ENCODE measurements around the gene ARMH4.
"Not testable (repeated sequence)": the region's sequence is repeated elsewhere in the genome, so short reads cannot be mapped to it uniquely, and the experiment has no call there.

The ARMH4 gene

DNA sequence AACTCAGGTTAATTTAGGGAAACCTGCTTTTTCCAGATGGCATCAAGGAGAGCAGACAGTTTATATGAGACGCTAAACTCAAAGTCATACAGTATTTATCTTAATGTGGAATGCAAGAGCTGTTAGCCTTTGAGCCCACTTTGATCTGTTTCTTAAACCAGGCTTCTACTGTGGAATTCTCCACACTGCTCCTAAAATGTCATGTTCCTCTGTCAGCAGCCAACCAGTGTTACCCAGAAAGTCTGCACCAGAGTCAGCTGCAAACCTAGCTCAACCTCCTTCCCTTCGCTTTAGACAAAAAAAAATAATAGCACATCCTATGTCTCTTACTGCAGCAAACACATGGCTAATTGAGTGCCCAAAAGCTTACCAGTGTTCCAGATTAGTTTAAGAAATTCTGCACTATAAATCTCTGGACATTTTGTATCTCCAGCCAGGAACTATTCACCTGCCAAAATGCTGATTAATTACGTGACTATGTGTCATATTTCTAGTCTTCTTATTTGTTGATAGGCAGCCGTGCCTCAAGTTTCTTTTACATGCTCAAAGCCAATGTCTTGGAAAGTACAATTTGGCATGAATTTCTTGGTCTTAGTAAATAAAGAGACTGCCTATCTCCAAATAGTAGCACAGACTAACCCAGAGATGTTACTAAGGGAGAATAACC is 21.8 kb downstream of the ARMH4 start:
- TF ChIP-seq TAF1 (IDR thresholded peaks at IDR 0.05; ENCODE audit: low read depth, low read length) (no peak), POLR2A (IDR thresholded peaks at IDR 0.05; ENCODE audit: low read depth, low read length) (no peak), POU2F2 (IDR thresholded peaks at IDR 0.05; ENCODE audit: low read depth, low read length) (no peak), POLR2AphosphoS5 (IDR thresholded peaks at IDR 0.05; ENCODE audit: low read depth, low read length) (no peak), SPI1 (IDR thresholded peaks at IDR 0.05; ENCODE audit: low read depth, low read length) (no peak), PAX5 (IDR thresholded peaks at IDR 0.05; ENCODE audit: insufficient read depth, low read length, severe bottlenecking) (no peak)
- no peak for DNase-seq (ENCODE audit: insufficient read length, low spot score)
- no peak for FAIRE-seq

DNA sequence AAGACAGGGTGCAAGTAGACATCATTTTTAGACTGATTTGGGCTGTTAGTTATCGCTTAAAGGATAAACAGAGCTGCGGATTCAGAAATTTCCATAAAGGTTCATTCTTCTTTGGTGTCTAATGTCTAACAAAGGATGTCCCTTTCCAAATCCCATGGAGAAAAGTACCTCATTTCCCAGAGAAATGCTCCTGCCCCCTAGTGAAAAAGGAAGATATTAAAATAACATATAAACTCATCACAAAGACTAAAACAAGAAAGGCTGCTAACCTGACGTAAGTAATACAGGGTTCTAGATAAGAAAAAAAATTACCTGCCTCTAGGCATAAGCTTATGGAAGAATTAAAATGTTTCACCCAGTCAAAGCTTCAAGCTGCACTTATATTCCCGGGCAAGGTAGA is 22.8 kb downstream of the ARMH4 start:
- FAIRE-seq, result no peak
- TF ChIP-seq PAX5 (IDR thresholded peaks at IDR 0.05; ENCODE audit: insufficient read depth, low read length, severe bottlenecking) (no peak), SPI1 (IDR thresholded peaks at IDR 0.05; ENCODE audit: low read depth, low read length) (no peak), POLR2AphosphoS5 (IDR thresholded peaks at IDR 0.05; ENCODE audit: low read depth, low read length) (no peak), POLR2A (IDR thresholded peaks at IDR 0.05; ENCODE audit: low read depth, low read length) (no peak), TAF1 (IDR thresholded peaks at IDR 0.05; ENCODE audit: low read depth, low read length) (no peak), POU2F2 (IDR thresholded peaks at IDR 0.05; ENCODE audit: low read depth, low read length) (no peak)
- no peak for DNase-seq (ENCODE audit: insufficient read length, low spot score)

DNA sequence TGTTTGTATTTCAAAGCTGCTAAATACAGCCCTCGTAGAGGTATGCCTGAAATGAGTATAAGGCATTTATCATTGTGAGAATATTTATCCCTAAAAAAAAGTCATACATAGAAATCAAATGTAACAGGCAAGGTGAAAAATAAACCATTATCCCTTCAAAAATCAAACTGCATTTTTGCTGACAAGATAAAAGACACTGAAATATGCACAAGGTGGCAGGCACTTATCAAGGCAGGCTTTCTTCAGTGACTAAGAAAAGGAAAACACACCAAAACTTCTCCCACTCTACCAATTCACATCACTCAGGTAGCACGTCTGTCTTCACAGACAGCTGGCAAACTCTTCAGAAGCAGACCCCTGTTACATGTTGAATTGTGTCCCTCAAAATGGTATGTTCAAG is 23.6 kb downstream of the ARMH4 start:
- DNase-seq (ENCODE audit: insufficient read length, low spot score) (no peak), FAIRE-seq (no peak)
- TF ChIP-seq POU2F2 (IDR thresholded peaks at IDR 0.05; ENCODE audit: low read depth, low read length) (no peak), SPI1 (IDR thresholded peaks at IDR 0.05; ENCODE audit: low read depth, low read length) (no peak), TAF1 (IDR thresholded peaks at IDR 0.05; ENCODE audit: low read depth, low read length) (no peak), POLR2AphosphoS5 (IDR thresholded peaks at IDR 0.05; ENCODE audit: low read depth, low read length) (no peak), POLR2A (IDR thresholded peaks at IDR 0.05; ENCODE audit: low read depth, low read length) (no peak), PAX5 (IDR thresholded peaks at IDR 0.05; ENCODE audit: insufficient read depth, low read length, severe bottlenecking) (no peak)

DNA sequence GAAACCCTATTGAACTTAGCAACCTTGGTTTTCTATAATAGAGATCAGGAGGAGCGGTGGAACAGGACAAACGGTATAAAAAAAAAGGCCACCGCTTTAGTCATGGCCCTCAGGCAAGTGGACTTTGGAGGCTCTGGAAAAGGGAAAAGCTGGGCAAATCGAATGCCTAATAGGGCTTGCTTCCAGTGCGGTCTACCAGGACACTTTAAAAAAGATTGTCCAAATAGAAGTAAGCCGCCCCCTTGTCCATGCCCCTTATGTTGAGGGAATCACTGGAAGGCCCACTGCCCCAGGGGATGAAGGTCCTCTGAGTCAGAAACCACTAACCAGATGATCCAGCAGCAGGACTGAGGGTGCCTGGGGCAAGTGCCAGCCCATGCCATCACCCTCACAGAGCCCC is 29.5 kb downstream of the ARMH4 start:
- FAIRE-seq; DNase-seq (ENCODE audit: insufficient read length, low spot score): not testable (repeated sequence)

DNA sequence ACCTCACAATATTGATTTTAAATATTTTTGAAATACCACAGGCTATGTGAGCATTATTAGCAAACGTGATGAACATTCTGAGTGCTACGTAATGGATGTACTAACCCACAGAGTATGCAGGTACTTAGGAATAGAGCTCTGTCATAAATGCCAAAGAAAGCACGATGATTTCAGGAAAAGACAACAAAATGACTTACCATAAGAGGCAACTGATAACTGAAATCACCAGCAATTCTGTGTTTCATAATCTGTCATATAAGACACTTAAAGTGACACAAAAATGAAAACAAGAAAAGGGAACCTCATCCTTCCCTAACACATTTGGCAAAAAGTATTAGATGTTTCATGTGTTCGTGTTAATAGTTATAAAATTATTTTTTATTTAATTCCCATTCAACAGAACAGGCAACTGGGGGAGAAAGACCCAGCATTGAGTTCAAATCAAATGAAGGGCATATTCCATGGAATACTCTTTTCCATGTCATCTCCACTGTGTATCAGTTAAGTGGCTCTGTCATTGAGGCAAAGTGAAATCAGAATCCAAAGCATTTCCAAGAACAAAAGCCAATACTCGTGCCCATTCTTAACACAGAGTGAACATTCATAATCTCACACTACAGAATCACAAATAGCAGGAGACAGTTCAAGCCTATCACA is 30.4 kb downstream of the ARMH4 start:
- FAIRE-seq (no peak), DNase-seq (ENCODE audit: insufficient read length, low spot score) (no peak)
- no peak for TF ChIP-seq POLR2AphosphoS5 (IDR thresholded peaks at IDR 0.05; ENCODE audit: low read depth, low read length)
- TF ChIP-seq POU2F2 (IDR thresholded peaks at IDR 0.05; ENCODE audit: low read depth, low read length), result no peak
- no peak for TF ChIP-seq PAX5 (IDR thresholded peaks at IDR 0.05; ENCODE audit: insufficient read depth, low read length, severe bottlenecking)
- TF ChIP-seq SPI1 (IDR thresholded peaks at IDR 0.05; ENCODE audit: low read depth, low read length), result no peak
- TF ChIP-seq POLR2A (IDR thresholded peaks at IDR 0.05; ENCODE audit: low read depth, low read length), result no peak
- no peak for TF ChIP-seq TAF1 (IDR thresholded peaks at IDR 0.05; ENCODE audit: low read depth, low read length)

DNA sequence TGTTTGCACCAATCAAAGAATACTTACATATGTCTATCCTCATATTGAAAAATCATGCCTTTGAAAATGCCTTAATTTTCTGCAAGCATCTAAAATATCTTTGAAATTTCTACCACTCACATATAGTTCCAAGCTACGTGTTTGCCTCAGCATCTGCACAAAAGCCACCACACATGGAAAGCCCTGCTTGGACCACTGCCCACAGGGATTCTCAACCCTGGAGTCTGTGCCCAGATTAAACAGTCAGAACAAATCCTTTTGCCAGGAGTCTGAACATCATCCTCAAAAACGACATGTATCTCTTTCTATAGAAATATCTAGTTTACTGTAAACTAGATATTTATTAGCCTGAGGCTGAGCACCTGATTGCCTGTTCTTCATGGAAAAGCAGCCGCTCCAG is 32.6 kb downstream of the ARMH4 start:
- TF ChIP-seq POLR2A (IDR thresholded peaks at IDR 0.05; ENCODE audit: low read depth, low read length) (no peak), PAX5 (IDR thresholded peaks at IDR 0.05; ENCODE audit: insufficient read depth, low read length, severe bottlenecking) (no peak), POLR2AphosphoS5 (IDR thresholded peaks at IDR 0.05; ENCODE audit: low read depth, low read length) (no peak), POU2F2 (IDR thresholded peaks at IDR 0.05; ENCODE audit: low read depth, low read length) (no peak), TAF1 (IDR thresholded peaks at IDR 0.05; ENCODE audit: low read depth, low read length) (no peak)
- DNase-seq (ENCODE audit: insufficient read length, low spot score) (no peak), FAIRE-seq (no peak)

DNA sequence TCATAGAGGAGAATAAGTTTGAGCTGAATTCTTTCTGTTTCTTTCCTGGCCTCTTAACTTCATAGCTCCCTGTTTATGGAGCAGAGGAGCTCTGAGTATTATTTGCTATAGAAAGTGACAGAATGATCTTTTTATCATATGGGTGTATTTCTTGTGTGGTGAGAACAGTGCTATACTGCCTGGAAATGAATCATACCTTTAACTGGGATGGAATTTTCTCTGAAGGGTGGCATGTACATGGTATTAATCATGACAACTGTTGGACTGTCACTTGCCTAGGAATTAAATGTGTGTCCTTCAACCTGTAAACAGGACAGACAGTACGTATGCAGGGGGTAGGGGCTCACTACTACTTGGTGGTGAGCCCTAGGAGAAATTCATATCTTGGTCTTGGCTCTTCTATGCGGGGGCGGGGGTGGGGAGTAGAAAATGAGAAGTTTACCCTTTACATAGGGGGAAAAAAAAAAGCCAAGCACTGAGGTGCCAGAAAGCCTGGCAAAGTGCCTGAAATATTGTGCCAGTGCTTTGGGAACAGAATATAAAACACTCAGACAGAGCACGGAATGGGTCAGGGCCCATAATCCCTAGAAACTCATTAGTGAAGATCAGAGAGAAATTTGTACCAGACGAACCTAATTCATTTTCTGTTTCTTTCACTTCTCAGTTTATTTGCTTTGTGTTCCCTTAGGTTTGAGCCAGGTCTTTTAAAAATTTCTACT is 33.8 kb downstream of the ARMH4 start:
- FAIRE-seq (no peak), DNase-seq (ENCODE audit: insufficient read length, low spot score) (no peak)
- TF ChIP-seq POU2F2 (IDR thresholded peaks at IDR 0.05; ENCODE audit: low read depth, low read length) (no peak), SPI1 (IDR thresholded peaks at IDR 0.05; ENCODE audit: low read depth, low read length) (no peak), POLR2A (IDR thresholded peaks at IDR 0.05; ENCODE audit: low read depth, low read length) (no peak), POLR2AphosphoS5 (IDR thresholded peaks at IDR 0.05; ENCODE audit: low read depth, low read length) (no peak), PAX5 (IDR thresholded peaks at IDR 0.05; ENCODE audit: insufficient read depth, low read length, severe bottlenecking) (no peak), TAF1 (IDR thresholded peaks at IDR 0.05; ENCODE audit: low read depth, low read length) (no peak)

DNA sequence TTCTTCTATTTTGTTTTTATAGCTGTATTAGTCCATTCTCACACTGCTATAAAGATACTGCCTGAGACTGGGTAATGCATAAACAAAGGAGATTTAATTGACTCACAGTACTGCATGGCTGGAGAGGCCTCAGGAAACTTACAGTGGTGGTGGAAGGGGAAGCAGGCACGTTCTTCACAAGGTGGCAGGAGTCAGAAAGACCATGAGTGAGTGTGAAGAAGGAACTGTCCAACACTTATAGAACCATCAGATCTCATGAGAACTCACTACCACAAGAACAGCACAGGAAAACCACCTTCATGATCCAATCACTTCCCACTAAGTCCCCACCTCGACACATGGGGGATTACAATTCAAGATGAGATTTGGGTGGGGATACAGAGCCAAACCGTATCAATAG is 42.3 kb downstream of the ARMH4 start:
- TF ChIP-seq POU2F2 (IDR thresholded peaks at IDR 0.05; ENCODE audit: low read depth, low read length), result no peak
- TF ChIP-seq SPI1 (IDR thresholded peaks at IDR 0.05; ENCODE audit: low read depth, low read length), result no peak
- no peak for DNase-seq (ENCODE audit: insufficient read length, low spot score)
- FAIRE-seq, result no peak

DNA sequence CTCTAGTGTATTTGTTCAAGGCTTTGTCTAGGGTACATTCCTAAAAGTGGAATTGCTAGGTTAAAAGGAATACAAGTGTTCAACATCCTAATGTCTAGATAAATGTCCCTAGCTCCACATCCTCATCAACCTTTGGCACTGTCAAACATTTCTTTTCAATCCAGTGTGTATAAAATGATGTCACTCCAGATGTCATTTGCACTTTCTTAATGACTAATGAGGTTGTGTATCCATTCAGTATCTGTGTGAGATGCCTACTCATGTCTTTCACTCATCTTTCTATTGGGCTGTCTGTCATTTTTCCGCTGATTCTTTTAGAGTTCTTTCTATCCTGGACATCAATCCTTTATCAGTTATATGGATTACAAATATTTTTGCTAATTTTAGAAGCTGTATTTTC is 43.3 kb downstream of the ARMH4 start:
- no peak for DNase-seq (ENCODE audit: insufficient read length, low spot score)
- no peak for TF ChIP-seq POLR2AphosphoS5 (IDR thresholded peaks at IDR 0.05; ENCODE audit: low read depth, low read length)
- no peak for TF ChIP-seq POU2F2 (IDR thresholded peaks at IDR 0.05; ENCODE audit: low read depth, low read length)
- TF ChIP-seq TAF1 (IDR thresholded peaks at IDR 0.05; ENCODE audit: low read depth, low read length), result no peak
- no peak for TF ChIP-seq POLR2A (IDR thresholded peaks at IDR 0.05; ENCODE audit: low read depth, low read length)
- TF ChIP-seq PAX5 (IDR thresholded peaks at IDR 0.05; ENCODE audit: insufficient read depth, low read length, severe bottlenecking), result no peak
- TF ChIP-seq SPI1 (IDR thresholded peaks at IDR 0.05; ENCODE audit: low read depth, low read length), result no peak
- no peak for FAIRE-seq
